HG02763 (cell line): ENCODE results near the gene HMG20B.

Experiments used
- ATAC-seq: cut with Tn5 transposase; IDR thresholded peaks from one replicate; pipeline ENCODE4 v1.9.1; 2021; ENCODE audit warnings: mild to moderate bottlenecking, moderate library complexity; ENCODE audit not compliant: unreplicated experiment

HMG20B gene

DNA sequence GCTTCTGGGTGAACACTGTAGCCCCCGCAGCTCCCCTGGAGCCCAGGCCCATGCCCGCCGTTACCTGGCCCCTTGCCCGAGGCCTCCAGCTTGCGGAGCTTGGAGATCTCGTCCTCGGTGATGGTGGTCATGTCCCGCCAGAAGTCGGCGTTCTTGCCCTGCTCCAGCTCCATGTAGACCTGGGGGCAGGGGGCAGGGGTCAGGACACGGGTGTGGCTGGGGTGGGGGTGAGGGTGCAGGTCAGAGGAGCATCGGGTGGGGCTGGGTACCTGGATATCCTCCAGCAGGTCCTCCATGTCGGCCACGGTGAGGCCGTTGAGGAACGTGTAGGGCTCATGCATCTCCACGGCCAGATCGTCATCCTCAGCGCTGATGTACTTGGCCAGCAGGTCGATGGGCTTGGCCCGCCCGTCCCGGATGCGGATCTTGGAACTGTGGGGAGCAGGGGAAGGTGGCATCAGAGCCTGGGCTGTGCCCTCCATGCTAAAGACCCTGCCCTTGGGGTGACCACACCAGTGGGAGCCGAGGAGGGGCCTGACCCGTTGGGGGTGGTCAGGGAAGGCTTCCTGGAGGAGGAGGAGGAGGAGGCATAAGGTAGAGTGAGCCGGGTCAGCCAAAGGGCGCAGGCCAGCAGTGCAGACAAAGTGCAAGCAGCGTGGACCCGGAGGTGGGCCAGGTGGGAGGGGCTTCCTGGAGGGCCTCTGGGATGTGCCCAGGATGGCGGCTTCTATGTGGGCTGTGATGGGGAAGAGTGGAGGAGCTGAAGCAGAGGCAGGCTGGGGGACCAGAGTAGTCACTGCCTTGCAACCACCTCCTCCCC, 46.3 kb downstream of the HMG20B start:
- no peak for ATAC-seq

- no peak for ATAC-seq
These were observed 46.9 kb downstream of the HMG20B start for GRCh38 chr19:3619631-3620012.

DNA sequence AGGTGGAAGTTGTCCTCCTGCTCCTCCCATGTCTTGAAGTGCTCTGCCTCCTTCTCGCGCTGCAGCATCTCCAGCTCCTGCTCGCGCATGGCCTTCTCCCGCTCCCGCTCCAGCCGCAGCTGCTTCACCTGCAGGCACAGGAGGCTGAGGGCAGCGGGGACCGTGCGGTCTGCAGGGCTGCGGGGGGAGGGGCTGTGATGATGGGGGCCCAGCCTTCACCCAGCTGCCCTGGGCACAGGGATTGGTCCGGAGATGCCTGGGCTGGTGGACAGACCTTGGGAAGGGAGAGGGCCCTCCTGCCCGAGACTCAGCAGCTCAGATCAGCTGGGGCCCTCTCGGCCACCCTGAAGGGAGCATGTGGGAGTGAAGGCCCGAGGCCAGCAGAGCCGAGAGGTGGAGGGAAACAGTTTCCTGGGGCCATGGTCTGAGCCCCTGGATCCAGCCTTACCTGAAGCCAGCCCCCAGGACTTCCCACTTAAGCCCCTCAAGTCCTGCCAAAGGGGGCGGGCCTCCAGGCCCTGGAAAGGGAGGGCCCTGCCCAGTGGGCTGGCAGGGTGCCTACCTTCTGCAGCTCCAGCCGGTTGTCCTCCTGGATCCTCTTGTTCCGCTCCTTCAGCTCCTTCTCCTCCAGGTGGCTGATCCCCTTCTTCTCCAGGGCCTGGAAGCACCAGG, 47.5 kb downstream of the HMG20B start:
- no peak for ATAC-seq

DNA sequence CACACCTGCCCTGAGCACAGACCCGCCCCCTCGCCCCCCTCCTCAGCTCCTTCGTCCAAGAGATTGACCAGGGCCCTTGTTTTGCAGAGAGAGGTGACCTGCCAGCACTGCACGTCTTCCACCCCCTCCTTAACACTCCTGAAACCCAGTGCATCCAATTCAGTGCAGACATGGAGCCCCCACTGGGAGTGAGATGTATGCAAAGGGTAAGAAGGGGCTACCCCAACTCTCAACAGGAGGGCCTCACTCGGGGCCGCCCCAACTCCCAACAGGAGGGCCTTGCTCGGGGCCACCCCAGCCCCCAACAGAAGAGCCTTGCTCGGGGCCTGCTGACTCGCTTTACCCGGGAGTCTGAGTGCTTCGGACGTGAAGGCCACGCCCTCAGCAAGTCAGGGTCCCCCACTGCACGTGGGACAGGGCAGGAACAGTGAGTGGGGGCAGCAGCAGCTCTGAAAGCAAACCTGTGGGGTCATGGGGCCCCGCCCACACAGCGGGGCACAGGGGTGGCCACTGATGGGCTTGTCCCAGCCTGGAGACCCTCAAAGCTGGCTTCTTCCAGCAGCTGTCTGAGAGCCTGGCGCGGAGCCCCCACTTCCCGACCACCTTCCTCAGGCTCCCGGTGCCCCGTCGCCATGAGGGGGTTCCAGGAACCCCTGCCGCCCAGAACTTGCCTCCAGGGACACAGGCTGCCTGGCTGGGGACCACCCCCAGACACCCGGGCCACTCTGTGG, 48.2 kb downstream of the HMG20B start:
- no peak for ATAC-seq

DNA sequence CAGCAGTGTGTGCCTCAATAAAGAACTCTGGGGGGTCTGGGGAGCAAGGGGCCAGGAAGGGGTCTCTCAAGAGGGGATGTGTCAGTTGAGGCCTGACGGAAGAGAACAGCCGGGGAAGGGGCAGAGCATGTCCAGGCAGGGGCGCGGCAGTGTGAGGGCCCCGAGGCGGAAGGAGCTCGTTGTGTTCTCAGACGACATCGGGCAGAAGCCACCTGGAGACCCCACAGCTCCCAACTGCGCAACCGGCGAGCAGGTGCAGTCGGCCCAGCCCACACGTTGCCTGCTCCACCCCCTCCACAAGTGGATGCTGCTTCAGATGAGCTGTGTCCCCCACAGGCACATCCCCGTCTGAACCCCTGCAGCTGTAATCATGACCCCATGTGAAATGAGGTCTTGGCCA, 48.9 kb downstream of the HMG20B start:
- no peak for ATAC-seq

DNA sequence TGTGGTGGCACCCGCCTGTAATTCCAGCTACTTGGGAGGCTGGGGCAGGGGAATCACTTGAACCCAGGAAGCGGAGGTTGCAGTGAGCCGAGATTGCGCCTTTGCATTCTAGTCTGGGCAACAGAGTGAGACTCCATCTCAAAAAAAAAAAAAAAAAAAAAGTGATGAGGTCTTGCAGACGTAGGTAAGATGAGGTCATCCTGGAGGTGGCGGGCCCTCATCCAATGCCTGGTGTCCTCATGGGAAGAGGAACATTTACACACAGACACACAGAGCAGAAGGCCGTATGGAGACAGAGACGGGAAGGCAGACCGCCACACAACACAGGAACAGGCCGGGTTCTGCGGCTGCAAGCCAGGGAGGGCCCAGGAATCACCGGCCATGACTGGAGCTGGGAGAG, 49.5 kb downstream of the HMG20B start:
- ATAC-seq, result no peak

- no peak for ATAC-seq
These were observed 51.0 kb downstream of the HMG20B start for GRCh38 chr19:3623716-3624115.

DNA sequence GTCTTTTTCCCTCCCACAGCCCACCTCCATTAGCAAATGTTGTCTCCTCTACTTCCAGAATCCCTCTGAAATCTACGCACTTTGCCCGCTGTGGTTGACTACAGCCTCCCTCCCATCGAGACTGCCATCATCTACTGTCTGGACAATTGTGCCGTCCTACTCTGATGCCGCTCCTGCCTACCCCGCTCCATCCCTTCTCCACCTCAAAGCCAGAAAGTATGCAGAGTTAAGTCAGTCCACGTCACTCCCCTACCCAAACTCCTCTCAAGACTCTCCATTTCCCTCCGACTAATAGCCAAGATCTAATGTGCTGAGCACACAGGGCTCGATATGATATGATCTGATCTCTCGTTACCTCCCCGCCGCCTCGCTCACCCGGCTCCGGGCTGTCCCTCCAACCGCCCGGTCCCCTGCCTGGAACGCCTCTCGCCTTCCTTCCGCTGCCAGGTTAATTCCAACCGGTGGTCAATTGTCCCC, 53.3 kb downstream of the HMG20B start:
- peak; percentile 5 for ATAC-seq

DNA sequence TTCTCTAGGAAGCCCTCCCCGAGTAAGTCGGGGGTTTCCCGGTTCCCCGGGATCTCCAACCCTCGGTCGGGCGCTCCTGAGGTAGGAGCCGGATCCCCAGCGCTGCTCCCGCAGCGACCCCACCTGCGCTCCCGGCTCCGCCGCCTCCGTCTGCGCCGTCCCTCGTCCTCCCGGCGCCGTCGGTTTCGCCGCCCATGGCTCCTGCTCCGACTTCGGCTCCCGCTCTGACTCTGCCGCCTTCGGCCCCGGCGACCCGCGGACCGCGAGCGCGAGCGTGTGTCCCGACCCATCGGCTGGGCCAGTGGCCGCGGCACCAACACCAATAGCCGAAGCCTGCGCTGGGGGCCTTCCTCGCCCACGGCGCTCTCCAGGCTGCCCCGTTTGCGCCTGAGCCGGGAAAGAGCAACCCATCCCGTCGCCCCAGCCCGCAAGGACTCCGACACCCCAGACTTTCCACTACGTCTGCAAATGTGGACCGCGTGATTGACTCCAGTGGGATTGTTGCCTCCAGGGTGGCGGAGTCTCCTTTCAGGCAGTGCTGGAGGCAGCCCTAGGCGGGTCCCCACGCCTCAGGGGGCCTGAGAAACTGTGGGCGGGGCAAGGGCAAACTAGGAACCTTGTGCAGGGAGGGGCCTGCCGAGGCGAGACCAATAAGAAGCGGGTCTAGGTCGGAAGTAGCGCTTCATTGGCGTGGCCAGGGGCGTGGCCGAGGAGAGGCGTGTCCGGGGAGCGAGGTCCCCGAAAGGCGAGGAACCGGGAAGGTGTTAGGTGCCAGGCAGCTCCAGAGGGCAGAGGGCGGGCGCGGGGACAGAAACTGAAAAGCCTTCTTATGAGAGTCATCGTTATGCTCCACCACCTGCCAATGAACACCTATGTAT, 54.0 kb downstream of the HMG20B start, which contains the start of gene CACTIN:
Gene CACTIN (minus strand): TSS at position 318 of the 878 bp plus-strand sequence. CDS start 28 bp downstream, at position 290.
- peak; percentile 88 for ATAC-seq

- no peak for ATAC-seq
These were observed 54.6 kb downstream of the HMG20B start for GRCh38 chr19:3627351-3627723.
